ENCODE data around the gene RAD51B. TPM values are rescaled to one million over a fixed set of nuclear protein-coding genes. Genes with fewer than 3 reads are reported as not detected.

RAD51B gene
- total RNA-seq, 4 donors from 2014 or later, result 5.0 to 31.8 (median 20.6) TPM

GRCh38 chr14:68653108-68653507, 833.5 kb downstream of the RAD51B start:
- in situ Hi-C loops (cut with MboI; ENCODE audit: low pct_ligation_motif_present in 1 of 4, low pct_unique_long_range_greater_than_20kb in 1 of 4, low sequenced_read_pairs in 3 of 4), result no loop called here

GRCh38 chr14:68653804-68654203, 834.2 kb downstream of the RAD51B start:
- peaks cover 20 to 45% (median 30%) of the 10 kb centered on the region in 4 donors for H3K4me1 ChIP-seq

More at GRCh38 chr14:68653108-68653507, 833.5 kb downstream of the RAD51B start:
- Histone ChIP-seq H3K4me1 (peaks cover 18 to 41% (median 27%) of the 10 kb centered on the region in 4 donors), H3K36me3 (no peaks in the 10 kb centered on the region), H3K9me3 (no peaks in the 10 kb centered on the region), H3K27me3 (no peaks in the 10 kb centered on the region), H3K27ac (peak overlapping the region; percentile 76 to 91 (median 84)), H3K4me3 (no peak overlapping the region)
- intact Hi-C loops (cut with DNase I; ENCODE audit: low total_unique reads), result loop anchor here (10.0 kb wide), 1 partner anchor 108 kb away; no protein-coding TSS in a partner anchor
- TF ChIP-seq POLR2AphosphoS5 (IDR thresholded peaks at IDR 0.05), result no peak
- no peak for TF ChIP-seq POLR2A (IDR thresholded peaks at IDR 0.05)
- TF ChIP-seq CTCF (IDR thresholded peaks at IDR 0.05), result no peak
- TF ChIP-seq EP300 (IDR thresholded peaks at IDR 0.05; ENCODE audit: low read depth), result no peak
- DNase-seq, result no peak
- 67 to 96% methylated on average over 1 to 6 of the region's 6 CpGs for WGBS, 2 donors (ENCODE audit: low coverage in 1 of 2)

GRCh38 chr14:68654471-68654941, 834.9 kb downstream of the RAD51B start:
- 71% methylated on average over 9 of the region's 9 CpGs; no CpG with 5 or more reads in 1 of the 2 donors for WGBS, 2 donors (ENCODE audit: low coverage in 1 of 2)
- H3K27ac ChIP-seq, result peak overlapping the region; percentile 76 to 91 (median 84)
- H3K36me3 ChIP-seq, result no peaks in the 10 kb centered on the region
- H3K27me3 ChIP-seq, result no peaks in the 10 kb centered on the region
- H3K9me3 ChIP-seq, result no peaks in the 10 kb centered on the region
- intact Hi-C loops (cut with DNase I; ENCODE audit: low total_unique reads), result loop anchor here (10.0 kb wide), 1 partner anchor 110 kb away; no protein-coding TSS in a partner anchor
- no peak for TF ChIP-seq POLR2A (IDR thresholded peaks at IDR 0.05)
- TF ChIP-seq CTCF (IDR thresholded peaks at IDR 0.05), result no peak
- no peak for TF ChIP-seq EP300 (IDR thresholded peaks at IDR 0.05; ENCODE audit: low read depth)
- TF ChIP-seq POLR2AphosphoS5 (IDR thresholded peaks at IDR 0.05), result no peak
- peaks cover 22 to 52% (median 35%) of the 10 kb centered on the region in 4 donors for H3K4me1 ChIP-seq
- DNase-seq, result no peak
- no peak overlapping the region for H3K4me3 ChIP-seq
- in situ Hi-C loops (cut with MboI; ENCODE audit: low pct_ligation_motif_present in 1 of 4, low pct_unique_long_range_greater_than_20kb in 1 of 4, low sequenced_read_pairs in 3 of 4), result no loop called here

More at GRCh38 chr14:68653804-68654203, 834.2 kb downstream of the RAD51B start:
- peak overlapping the region; percentile 76 to 91 (median 84) for H3K27ac ChIP-seq
- in situ Hi-C loops (cut with MboI; ENCODE audit: low pct_ligation_motif_present in 1 of 4, low pct_unique_long_range_greater_than_20kb in 1 of 4, low sequenced_read_pairs in 3 of 4), result no loop called here
- no peaks in the 10 kb centered on the region for H3K9me3 ChIP-seq
- no peak for DNase-seq
- no peaks in the 10 kb centered on the region for H3K36me3 ChIP-seq
- H3K4me3 ChIP-seq, result no peak overlapping the region
- 78 to 83% methylated on average over 3 of the region's 3 CpGs for WGBS, 2 donors (ENCODE audit: low coverage in 1 of 2)
- no peaks in the 10 kb centered on the region for H3K27me3 ChIP-seq
- TF ChIP-seq POLR2A (IDR thresholded peaks at IDR 0.05) (no peak), EP300 (IDR thresholded peaks at IDR 0.05; ENCODE audit: low read depth) (no peak), CTCF (IDR thresholded peaks at IDR 0.05) (no peak), POLR2AphosphoS5 (IDR thresholded peaks at IDR 0.05) (no peak)
- intact Hi-C loops (cut with DNase I; ENCODE audit: low total_unique reads), result loop anchor here (10.0 kb wide), 1 partner anchor 109 kb away; no protein-coding TSS in a partner anchor

GRCh38 chr14:68655021-68655831, 835.6 kb downstream of the RAD51B start:
- H3K27me3 ChIP-seq, result no peaks in the 10 kb centered on the region
- in situ Hi-C loops (cut with MboI; ENCODE audit: low pct_ligation_motif_present in 1 of 4, low pct_unique_long_range_greater_than_20kb in 1 of 4, low sequenced_read_pairs in 3 of 4) (no loop called here), intact Hi-C loops (cut with DNase I; ENCODE audit: low total_unique reads) (loop anchor here (10.0 kb wide), 1 partner anchor 110 kb away; no protein-coding TSS in a partner anchor)
- no peak for DNase-seq
- 20 to 77% methylated on average over 1 to 19 of the region's 19 CpGs for WGBS, 2 donors (ENCODE audit: low coverage in 1 of 2)
- no peak overlapping the region for H3K4me3 ChIP-seq
- peak overlapping the region; percentile 76 to 91 (median 84) for H3K27ac ChIP-seq
- H3K36me3 ChIP-seq, result no peaks in the 10 kb centered on the region
- TF ChIP-seq CTCF (IDR thresholded peaks at IDR 0.05), result no peak
- TF ChIP-seq POLR2AphosphoS5 (IDR thresholded peaks at IDR 0.05), result no peak
- no peak for TF ChIP-seq EP300 (IDR thresholded peaks at IDR 0.05; ENCODE audit: low read depth)
- no peak for TF ChIP-seq POLR2A (IDR thresholded peaks at IDR 0.05)
- H3K9me3 ChIP-seq, result no peaks in the 10 kb centered on the region
- peaks cover 22 to 55% (median 38%) of the 10 kb centered on the region in 4 donors for H3K4me1 ChIP-seq
